ENCODE measurements around the gene FGF18. TPM values are rescaled to one million over a fixed set of nuclear protein-coding genes. Genes with fewer than 3 reads are reported as not detected.
"Not testable (repeated sequence)": the region's sequence is repeated elsewhere in the genome, so short reads cannot be mapped to it uniquely, and the experiment has no call there.

Gene FGF18
- total RNA-seq, 1 experiment from 2014 or later, result 1.7 TPM

- ATAC-seq, result no peak
- H3K27me3 ChIP-seq (ENCODE audit: control insufficient read depth, insufficient read depth, low read length), result no peaks in the 10 kb centered on the region
- H3K27ac ChIP-seq (ENCODE audit: low read length), result no peak overlapping the region
- no peak overlapping the region for H3K4me3 ChIP-seq (ENCODE audit: low read depth in 2 of 2, low read length in 2 of 2)
- no peaks in the 10 kb centered on the region for H3K4me1 ChIP-seq (ENCODE audit: control insufficient read depth, insufficient read depth, low read length)
- intact Hi-C loops (cut with micrococcal nuclease; ENCODE audit: unreplicated experiment) (no loop called here), in situ Hi-C loops (cut with HindIII; ENCODE audit: low pct_unique_long_range_greater_than_20kb, low sequenced_read_pairs) (no loop called here)
- TF ChIP-seq, protein P1, sequence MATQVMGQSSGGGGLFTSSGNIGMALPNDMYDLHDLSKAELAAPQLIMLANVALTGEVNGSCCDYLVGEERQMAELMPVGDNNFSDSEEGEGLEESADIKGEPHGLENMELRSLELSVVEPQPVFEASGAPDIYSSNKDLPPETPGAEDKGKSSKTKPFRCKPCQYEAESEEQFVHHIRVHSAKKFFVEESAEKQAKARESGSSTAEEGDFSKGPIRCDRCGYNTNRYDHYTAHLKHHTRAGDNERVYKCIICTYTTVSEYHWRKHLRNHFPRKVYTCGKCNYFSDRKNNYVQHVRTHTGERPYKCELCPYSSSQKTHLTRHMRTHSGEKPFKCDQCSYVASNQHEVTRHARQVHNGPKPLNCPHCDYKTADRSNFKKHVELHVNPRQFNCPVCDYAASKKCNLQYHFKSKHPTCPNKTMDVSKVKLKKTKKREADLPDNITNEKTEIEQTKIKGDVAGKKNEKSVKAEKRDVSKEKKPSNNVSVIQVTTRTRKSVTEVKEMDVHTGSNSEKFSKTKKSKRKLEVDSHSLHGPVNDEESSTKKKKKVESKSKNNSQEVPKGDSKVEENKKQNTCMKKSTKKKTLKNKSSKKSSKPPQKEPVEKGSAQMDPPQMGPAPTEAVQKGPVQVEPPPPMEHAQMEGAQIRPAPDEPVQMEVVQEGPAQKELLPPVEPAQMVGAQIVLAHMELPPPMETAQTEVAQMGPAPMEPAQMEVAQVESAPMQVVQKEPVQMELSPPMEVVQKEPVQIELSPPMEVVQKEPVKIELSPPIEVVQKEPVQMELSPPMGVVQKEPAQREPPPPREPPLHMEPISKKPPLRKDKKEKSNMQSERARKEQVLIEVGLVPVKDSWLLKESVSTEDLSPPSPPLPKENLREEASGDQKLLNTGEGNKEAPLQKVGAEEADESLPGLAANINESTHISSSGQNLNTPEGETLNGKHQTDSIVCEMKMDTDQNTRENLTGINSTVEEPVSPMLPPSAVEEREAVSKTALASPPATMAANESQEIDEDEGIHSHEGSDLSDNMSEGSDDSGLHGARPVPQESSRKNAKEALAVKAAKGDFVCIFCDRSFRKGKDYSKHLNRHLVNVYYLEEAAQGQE (IDR thresholded peaks at IDR 0.05; ENCODE audit: insufficient read depth in 1 of 2, low read depth in 2 of 2, low read length in 1 of 2), result no peak
- TF ChIP-seq TCF7L2 (IDR thresholded peaks at IDR 0.05; ENCODE audit: low read depth, low read length), result no peak
- TF ChIP-seq POLR2AphosphoS5 (IDR thresholded peaks at IDR 0.05; ENCODE audit: low read depth, low read length), result no peak
- TF ChIP-seq, protein P2, sequence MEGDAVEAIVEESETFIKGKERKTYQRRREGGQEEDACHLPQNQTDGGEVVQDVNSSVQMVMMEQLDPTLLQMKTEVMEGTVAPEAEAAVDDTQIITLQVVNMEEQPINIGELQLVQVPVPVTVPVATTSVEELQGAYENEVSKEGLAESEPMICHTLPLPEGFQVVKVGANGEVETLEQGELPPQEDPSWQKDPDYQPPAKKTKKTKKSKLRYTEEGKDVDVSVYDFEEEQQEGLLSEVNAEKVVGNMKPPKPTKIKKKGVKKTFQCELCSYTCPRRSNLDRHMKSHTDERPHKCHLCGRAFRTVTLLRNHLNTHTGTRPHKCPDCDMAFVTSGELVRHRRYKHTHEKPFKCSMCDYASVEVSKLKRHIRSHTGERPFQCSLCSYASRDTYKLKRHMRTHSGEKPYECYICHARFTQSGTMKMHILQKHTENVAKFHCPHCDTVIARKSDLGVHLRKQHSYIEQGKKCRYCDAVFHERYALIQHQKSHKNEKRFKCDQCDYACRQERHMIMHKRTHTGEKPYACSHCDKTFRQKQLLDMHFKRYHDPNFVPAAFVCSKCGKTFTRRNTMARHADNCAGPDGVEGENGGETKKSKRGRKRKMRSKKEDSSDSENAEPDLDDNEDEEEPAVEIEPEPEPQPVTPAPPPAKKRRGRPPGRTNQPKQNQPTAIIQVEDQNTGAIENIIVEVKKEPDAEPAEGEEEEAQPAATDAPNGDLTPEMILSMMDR (IDR thresholded peaks at IDR 0.05), result no peak
- TF ChIP-seq SIN3A (IDR thresholded peaks at IDR 0.05; ENCODE audit: borderline replicate concordance, insufficient read depth, low read depth, low read length), result no peak
- no TSS peak for BruUV-seq (replicated peaks)
- ChIA-PET CTCF (no interaction called here), POLR2A (no interaction called here)
- DNase-seq (ENCODE audit: low read depth, low spot score), result no peak
- H3K36me3 ChIP-seq (ENCODE audit: control insufficient read depth, insufficient read depth, low read length), result no peaks in the 10 kb centered on the region
- H3K9me3 ChIP-seq (ENCODE audit: control insufficient read depth, insufficient read depth, low read depth, low read length), result no peaks in the 10 kb centered on the region
These were observed 39.5 kb upstream of the FGF18 start for GRCh38 chr5:171379961-171380360.

DNA sequence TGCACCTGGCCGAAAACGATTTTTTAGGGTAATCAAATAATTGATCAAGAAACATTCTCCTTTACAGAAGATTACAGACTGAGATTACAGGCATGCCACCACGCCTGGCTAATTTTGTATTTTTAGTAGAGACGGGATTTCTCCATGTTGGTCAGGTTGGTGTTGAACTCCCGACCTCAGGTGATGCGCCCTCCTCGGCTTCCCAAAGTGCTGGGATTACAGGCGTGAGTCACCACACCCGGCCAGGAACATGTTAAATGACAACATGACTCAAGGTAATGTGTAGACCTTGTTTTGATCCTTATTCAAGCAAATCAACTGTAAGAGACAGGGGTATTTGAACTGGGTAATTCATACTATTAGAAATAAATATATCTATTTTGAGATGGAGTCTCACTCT is 35.0 kb upstream of the FGF18 start:
- POLR2A ChIA-PET; in situ Hi-C loops (cut with HindIII; ENCODE audit: low pct_unique_long_range_greater_than_20kb, low sequenced_read_pairs); H3K9me3 ChIP-seq (ENCODE audit: control insufficient read depth, insufficient read depth, low read depth, low read length); BruUV-seq (replicated peaks); H3K27ac ChIP-seq (ENCODE audit: low read length); H3K4me1 ChIP-seq (ENCODE audit: control insufficient read depth, insufficient read depth, low read length); CTCF ChIA-PET; intact Hi-C loops (cut with micrococcal nuclease; ENCODE audit: unreplicated experiment); H3K27me3 ChIP-seq (ENCODE audit: control insufficient read depth, insufficient read depth, low read length); ATAC-seq; H3K4me3 ChIP-seq (ENCODE audit: low read depth in 2 of 2, low read length in 2 of 2); DNase-seq (ENCODE audit: low read depth, low spot score): not testable (repeated sequence)
- peaks cover 11% of the 10 kb centered on the region for H3K36me3 ChIP-seq (ENCODE audit: control insufficient read depth, insufficient read depth, low read length)

GRCh38 chr5:171384999-171385398 is 34.4 kb upstream of the FGF18 start:
- CTCF ChIA-PET; POLR2A ChIA-PET; H3K27ac ChIP-seq (ENCODE audit: low read length); intact Hi-C loops (cut with micrococcal nuclease; ENCODE audit: unreplicated experiment); H3K4me1 ChIP-seq (ENCODE audit: control insufficient read depth, insufficient read depth, low read length); ATAC-seq; in situ Hi-C loops (cut with HindIII; ENCODE audit: low pct_unique_long_range_greater_than_20kb, low sequenced_read_pairs); H3K9me3 ChIP-seq (ENCODE audit: control insufficient read depth, insufficient read depth, low read depth, low read length); H3K27me3 ChIP-seq (ENCODE audit: control insufficient read depth, insufficient read depth, low read length); H3K4me3 ChIP-seq (ENCODE audit: low read depth in 2 of 2, low read length in 2 of 2); DNase-seq (ENCODE audit: low read depth, low spot score); BruUV-seq (replicated peaks): not testable (repeated sequence)
- peaks cover 16% of the 10 kb centered on the region for H3K36me3 ChIP-seq (ENCODE audit: control insufficient read depth, insufficient read depth, low read length)

Data from Panc1 (cell line).